ENCODE data around the gene TFR2. TPM values are rescaled to one million over a fixed set of nuclear protein-coding genes. Genes with fewer than 3 reads are reported as not detected.
A peak's percentile ranks its signal among the peaks of the same experiment; 100 is the strongest.

TFR2 gene
- total and polyA plus RNA-seq, 2 donors (not counting 1 experiment from before 2014, with no cell fraction given) = 5.9 to 10.0 TPM

DNA sequence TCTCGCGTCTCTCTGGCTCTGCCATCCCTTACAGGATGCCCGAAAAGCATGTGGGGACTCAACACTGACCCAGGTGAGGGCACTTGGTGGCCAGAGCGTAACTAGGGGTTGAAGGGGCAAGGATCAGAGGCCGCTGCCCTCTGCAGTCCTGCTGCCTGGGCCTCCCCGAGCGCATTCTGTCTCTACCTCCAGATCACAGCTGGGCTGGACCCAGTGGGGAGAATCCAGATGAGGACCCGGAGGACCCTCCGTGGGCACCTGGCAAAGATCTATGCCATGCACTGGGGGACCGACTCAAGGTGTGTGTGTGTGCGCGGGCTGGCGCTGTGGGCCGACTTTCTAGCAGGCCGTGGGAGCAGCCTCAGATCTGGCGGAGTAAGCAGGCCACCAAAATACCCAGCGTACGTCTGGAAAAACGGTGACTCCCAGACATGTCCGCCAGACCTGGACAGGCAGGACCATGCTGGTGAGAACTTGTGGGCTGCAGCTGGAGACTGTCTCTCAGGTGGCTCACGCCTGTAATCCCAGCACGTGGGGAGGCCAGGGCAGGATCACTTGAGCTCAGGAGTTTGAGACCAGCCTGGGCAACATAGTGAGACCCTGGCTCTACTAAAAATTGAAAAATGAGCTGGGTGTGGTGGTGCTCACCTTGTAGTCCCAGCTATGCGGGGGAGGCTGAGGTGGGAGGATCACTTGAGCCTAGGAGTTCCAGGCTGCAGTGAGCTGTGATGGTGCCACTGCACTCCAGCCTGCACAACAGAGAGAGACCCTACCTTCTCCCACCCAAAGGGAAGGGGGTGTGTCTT is 35.4 kb upstream of the TFR2 start:
- ChIA-PET CTCF (interaction anchor here (1.1 to 4.7 kb wide), 4 partner anchors 14 to 208 kb away, joined by 3 to 53 read pairs (median 10); partner anchors contain the start of gene POP7), POLR2A (interaction anchor here (0.7 to 2.7 kb wide), 10 partner anchors 16 to 307 kb away, joined by 3 to 16 read pairs (median 5); partner anchors contain the start of genes FBXO24, LRCH4 and POP7)
- peak overlapping the region; percentile 78 to 97 for H3K27ac ChIP-seq (ENCODE audit: low read length in 2 of 2)
- Mint-ChIP-seq H3K27ac (peak overlapping the region; percentile 85), H3K4me3 (peak overlapping the region; percentile 79), H3K27me3 (no peaks in the 10 kb centered on the region), H3K4me1 (peaks cover 10% of the 10 kb centered on the region), H3K9me3 (ENCODE audit: insufficient read depth) (no peaks in the 10 kb centered on the region)
- no peaks in the 10 kb centered on the region for H3K27me3 ChIP-seq (replicated peaks in 1 of 4; ENCODE audit: control extremely low read depth in 1 of 4, control insufficient read depth in 3 of 4, insufficient read depth in 4 of 4, low read length in 3 of 4)
- no peak for DNase-seq
- H3K79me2 ChIP-seq (ENCODE audit: control insufficient read depth, insufficient read depth, low read length) = peaks cover 12% of the 10 kb centered on the region
- H3K4me3 ChIP-seq (ENCODE audit: control extremely low read depth in 1 of 5, extremely low read depth in 1 of 5, insufficient read depth in 1 of 5, low read depth in 2 of 5, low read length in 4 of 5) = no peak overlapping the region
- H3K4me2 ChIP-seq (replicated peaks; ENCODE audit: low read depth, low read length, poor library complexity, severe bottlenecking) = peak overlapping the region; percentile 85
- peaks cover 0 to 43% of the 10 kb centered on the region in 2 experiments for H3K36me3 ChIP-seq (replicated peaks in 1 of 2; ENCODE audit: control extremely low read depth in 1 of 2, control insufficient read depth in 1 of 2, extremely low read depth in 1 of 2, insufficient read depth in 2 of 2, low read length in 1 of 2)
- H4K20me1 ChIP-seq (ENCODE audit: control insufficient read depth, insufficient read depth, low read length, poor library complexity, severe bottlenecking) = peaks cover 45% of the 10 kb centered on the region
- no peak for ATAC-seq (ENCODE audit: low read depth)
- 95% methylated on average over 22 of the region's 23 CpGs for WGBS (ENCODE audit: insufficient coverage)
- H3K9me3 ChIP-seq (ENCODE audit: control extremely low read depth in 1 of 3, control insufficient read depth in 2 of 3, insufficient read depth in 1 of 3, low read length in 2 of 3) = no peaks in the 10 kb centered on the region
- peak overlapping the region; percentile 54 for H2AFZ ChIP-seq (ENCODE audit: insufficient read depth, low read depth, low read length, poor library complexity, severe bottlenecking)
- intact Hi-C loops (cut with micrococcal nuclease) = loop anchor here (10.0 kb wide), 1 partner anchor 592 kb away; the partner anchor contains the start of genes COPS6 and ZNF3
- H3K4me1 ChIP-seq (ENCODE audit: control insufficient read depth in 2 of 2, insufficient read depth in 2 of 2, low read length in 2 of 2) = peaks cover 0 to 9% of the 10 kb centered on the region in 2 donors
- TF ChIP-seq, protein P1, sequence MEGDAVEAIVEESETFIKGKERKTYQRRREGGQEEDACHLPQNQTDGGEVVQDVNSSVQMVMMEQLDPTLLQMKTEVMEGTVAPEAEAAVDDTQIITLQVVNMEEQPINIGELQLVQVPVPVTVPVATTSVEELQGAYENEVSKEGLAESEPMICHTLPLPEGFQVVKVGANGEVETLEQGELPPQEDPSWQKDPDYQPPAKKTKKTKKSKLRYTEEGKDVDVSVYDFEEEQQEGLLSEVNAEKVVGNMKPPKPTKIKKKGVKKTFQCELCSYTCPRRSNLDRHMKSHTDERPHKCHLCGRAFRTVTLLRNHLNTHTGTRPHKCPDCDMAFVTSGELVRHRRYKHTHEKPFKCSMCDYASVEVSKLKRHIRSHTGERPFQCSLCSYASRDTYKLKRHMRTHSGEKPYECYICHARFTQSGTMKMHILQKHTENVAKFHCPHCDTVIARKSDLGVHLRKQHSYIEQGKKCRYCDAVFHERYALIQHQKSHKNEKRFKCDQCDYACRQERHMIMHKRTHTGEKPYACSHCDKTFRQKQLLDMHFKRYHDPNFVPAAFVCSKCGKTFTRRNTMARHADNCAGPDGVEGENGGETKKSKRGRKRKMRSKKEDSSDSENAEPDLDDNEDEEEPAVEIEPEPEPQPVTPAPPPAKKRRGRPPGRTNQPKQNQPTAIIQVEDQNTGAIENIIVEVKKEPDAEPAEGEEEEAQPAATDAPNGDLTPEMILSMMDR (IDR thresholded peaks at IDR 0.05) = no peak
- TF ChIP-seq EZH2 (IDR thresholded peaks at IDR 0.05; ENCODE audit: borderline replicate concordance, insufficient read depth, low read depth, low read length, poor library complexity, severe bottlenecking) = no peak
- peak overlapping the region; percentile 97 for H3K9ac ChIP-seq (ENCODE audit: low read length)

All from B cell (primary cell).